Activated naive CD4-positive, alpha-beta T cell (primary cell): Measurements from ENCODE around the gene MGME1.

Source experiments
- DNase-seq, 4 experiments: peaks; one replicate each; lab custom pipeline; 2025; lab: John Stamatoyannopoulos, UW

Gene MGME1

DNA sequence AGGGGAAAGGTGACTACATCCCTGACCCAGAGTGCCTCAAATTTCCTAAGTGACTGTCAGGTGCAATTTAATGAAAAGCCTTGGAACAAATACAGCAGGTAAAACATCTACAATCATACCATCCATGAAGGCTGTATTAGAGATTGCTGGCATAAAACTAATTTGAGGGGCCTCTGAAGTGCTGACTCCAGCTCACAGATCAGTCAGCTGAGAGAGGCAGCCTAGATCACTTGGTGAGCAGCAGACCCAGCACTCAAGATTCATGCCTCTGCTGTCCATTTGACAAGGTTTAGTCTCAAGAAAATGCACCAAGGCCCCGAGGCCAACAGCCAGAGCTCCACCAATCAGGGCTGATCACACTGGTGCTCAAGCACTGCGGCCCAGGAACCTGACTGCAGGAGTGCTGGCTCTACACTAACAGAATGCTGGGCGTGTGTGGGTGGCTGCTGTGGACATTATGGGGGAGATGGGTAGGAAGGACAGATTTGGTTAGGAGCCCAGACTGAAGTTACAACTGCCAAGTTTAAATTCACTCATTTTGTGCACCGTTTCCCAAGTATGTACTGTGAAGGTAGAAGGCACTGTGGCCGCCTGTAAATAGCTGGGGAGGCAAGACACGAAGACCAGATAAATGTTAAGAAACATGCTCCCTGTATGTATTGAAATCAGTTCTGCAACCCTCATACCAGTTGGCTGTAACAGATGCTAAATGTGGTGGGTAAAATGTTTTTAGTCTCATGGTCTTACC lies 28.4 kb upstream of the MGME1 start:
- DNase-seq: no peak

DNA sequence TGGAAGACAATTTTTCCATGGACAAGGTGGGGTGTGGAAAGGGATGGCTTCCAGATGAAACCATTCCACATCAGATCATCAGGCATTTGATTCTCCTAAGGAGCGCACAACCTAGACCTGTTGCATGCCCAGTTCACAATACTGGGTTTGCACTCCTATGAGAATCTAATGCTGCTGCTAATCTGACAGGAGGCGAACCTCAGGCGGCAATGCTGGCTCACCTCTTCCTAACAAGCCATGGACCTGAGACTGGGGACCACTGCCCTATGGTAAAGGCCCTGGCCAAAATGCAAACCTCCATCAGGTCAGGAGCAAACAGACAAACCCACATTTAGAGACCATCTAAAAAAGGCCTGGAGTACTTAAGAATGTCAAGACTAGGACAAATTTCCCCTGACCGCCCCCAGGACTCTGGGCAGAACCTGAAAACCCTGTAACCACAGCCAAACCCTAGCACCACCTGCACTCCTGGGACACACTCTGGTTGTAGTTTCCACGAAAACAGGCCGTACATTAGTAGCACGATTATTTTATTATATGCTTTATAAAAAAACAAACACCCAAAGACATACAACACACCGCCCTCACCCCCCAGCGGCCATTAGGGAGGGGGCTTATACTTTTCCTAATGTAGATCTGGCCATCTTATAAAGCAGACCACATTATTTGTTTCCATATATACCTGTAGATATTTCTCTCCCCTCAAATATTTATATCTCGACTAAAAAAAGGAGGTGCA lies 27.6 kb upstream of the MGME1 start:
- no peak for DNase-seq

DNA sequence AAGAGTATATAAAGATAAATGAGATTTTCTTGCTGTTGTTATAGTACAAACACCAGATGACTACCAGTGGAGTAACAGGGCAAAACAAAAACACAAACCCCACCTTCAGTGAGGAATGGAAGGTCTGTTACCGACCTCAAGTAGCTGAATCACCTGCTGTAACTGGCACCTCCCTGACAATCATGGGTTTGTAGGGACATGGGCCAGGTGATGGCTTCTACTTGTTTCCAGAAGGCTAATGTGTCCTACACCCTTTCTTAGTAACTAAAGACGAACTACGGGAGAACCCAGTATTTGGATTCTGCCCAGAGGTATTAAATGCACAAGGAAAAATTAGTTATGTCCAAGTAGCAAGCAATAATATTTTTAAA lies 27.0 kb upstream of the MGME1 start:
- no peak for DNase-seq

DNA sequence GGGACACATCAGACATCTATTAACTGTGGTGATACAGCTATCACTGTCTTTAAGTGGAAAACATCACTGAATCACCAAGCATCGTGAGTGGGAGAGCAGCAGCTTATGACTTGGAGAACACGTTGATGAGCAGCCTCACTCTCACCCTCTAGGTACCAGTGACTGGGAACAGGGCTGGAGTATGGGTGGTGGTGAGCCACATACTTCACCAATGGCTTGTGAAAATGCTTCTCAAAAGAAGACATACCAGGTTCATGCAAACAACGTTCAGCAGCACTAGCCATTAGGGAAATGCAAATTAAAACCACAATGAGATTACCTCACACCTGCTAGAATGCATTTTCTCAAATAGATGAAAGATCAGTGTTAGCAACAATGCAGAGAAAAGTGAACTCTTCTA lies 25.5 kb upstream of the MGME1 start:
- DNase-seq: no peak

DNA sequence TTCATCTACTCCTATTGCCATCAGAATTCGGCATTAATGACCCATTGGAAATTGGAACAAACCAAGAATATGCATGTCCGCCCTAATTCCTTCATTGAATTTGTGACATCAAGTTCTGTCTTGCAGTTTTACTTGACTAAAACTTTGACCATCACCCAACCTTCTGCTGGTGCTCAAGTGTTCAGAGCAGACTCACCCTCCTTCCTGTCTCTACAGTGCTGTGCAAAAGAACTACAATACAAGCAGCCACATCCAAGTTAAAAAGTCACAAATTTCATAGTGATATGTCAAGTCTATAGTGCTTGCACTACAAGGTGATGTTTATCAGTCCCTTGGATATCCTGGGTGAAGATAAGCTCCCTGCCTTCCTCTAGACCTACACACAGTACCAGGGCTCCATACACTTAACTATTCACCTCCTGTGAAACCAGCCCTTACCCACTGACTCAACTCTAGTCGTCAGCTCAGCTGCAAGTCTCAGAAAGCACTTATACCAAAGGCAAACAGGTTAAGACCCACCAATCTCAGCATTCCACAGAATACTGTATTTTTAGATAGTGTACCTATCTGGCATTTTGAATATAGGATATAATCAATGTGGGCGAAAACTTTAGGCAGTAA lies 23.9 kb upstream of the MGME1 start:
- no peak for DNase-seq

DNA sequence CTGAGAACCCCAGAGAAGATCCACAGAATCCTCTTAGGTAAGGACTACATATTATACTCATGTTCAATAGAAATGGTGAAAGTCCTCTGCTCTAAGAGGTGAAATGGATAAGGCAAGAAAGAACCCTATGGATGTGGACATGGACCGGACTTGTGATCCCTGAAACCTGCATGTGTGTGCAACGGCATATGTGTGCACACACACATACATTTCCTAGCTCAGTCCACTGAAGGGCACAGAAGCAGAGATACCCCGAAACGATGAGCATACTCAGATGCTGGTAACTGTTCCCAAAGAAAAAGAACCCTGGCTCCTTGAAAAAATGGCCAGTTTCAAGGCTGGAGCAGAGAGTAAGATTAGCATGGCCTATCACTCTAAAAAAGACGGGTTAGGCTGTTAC lies 22.8 kb upstream of the MGME1 start:
- DNase-seq: no peak

DNA sequence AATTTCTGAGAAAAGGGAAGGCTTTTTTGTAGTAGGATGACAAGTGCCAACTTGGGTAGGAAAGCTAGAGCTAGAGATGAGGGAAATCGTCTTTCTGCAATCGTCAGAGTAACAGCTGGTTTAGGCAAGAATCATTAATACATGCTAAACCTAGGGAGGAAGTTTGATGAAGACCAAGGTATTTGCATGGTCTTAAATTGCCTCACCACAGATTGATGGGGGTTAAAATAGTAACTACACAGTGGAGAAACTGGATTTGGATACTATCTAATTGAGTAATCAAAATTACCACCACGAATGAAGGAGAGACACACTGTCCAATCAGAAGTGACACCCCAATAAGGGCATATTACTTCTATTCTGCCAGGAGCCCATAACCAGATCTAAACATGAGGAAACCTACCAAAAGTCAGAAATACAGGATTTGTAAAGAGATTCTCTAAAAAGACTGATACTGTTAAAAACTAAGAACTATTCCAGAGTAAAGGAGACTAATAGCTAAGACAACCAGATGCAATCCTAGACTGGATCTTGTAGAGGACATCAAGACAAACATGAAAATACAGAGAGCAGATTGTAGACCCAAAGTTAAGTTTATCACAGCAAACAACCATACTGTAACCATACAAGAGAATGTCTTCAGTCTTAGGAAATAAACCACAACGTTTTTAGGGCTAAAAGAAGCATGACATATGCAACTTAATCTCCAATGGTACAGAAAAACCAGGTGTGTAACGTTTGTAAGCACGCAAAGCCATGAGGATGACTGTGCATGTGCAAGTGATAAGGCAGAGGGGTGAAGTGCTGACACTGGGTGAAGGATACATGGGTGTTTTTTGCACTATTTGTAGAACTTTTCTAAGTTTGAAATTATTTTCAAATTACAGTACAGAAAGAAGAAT lies 22.0 kb upstream of the MGME1 start:
- DNase-seq: no peak

DNA sequence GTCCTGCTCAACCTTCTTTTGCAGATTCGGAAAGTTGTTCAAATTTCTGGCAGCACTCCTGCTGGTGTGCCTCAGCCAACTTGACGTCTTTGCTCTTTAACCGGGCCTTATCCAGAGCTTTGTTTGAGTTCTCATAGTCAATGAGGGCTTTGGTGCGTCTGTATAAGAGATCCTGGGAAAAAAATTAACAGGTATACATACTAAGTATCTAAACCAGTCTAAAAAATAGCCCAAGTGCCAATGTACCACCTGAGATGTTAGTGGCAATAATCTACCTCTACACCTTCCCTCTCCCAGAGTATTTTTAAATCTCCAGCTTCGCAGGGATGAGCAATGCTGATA lies 21.4 kb upstream of the MGME1 start:
- DNase-seq: no peak

DNA sequence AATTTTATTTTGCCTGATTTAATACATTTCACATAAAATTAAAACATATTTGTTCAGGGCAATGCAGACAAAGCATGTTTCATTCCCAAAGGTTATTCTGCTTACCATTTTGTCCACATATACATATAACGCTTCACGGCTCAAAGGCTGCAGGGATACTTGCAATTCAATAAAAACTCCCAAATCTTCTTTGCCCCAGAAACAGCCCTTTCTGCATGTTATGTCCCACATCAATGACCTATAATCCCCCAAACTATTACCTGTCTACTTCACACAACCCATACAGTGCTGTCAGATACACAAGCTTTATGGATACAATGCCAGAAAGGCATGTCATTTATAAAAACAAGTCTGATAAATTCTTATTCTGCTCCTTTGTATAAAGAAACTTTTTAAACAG lies 20.4 kb upstream of the MGME1 start:
- DNase-seq: no peak

DNA sequence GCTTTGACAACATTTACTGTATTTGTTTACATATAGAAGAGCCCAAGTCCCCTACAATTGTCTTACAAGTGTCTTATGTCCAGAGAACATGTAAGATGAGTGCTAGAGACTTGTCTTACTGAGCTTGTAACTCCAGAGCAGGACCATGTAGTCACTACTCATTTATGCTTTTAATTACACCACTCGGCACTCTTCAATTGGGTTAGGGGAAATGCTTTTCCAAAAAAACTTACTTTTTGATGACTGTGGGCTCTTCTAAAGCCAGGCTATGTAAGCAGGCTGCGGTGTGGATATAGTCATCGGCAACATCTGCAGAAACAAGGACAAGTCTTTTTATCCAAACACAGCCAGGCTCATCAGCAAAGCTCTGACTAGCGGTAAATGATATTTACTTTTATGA lies 18.9 kb upstream of the MGME1 start:
- DNase-seq: no peak

DNA sequence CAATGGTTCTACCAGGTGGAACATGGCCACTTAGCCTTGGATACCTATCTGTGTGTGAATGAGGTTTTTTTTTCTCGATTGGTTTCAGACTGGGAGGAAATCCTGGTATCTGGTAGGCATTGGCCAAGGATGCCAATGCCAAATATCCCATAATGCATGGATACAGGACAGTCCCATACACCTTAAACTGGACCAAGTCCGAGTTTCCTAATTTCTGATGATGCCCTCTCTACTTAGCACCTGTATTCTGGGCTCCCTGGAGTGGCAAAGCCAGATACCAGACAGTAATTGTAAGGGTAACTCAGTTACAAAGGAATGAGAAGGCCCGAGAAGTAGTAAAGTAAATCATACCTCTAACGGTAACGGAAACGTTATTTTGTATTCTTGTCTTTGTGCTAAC lies 18.1 kb upstream of the MGME1 start:
- no peak for DNase-seq

DNA sequence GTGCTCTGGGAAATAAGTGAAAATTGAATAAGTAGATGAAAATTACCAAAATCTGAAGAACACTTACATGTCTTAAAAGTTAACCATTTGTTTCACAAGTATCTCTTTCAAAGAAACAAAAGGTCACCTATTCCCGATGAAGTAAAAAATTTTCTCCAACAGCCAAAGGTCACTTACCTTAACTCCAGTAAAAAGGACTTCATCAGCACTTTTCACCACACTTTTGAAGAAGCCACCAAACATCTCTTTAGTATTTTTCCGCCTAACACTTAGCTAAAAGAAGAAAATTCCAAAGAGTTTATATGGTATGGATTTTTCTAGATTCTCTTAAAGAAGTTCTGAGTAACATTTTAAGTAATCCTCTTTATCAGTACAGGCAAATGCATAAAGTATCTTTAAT lies 17.5 kb upstream of the MGME1 start:
- DNase-seq: no peak

DNA sequence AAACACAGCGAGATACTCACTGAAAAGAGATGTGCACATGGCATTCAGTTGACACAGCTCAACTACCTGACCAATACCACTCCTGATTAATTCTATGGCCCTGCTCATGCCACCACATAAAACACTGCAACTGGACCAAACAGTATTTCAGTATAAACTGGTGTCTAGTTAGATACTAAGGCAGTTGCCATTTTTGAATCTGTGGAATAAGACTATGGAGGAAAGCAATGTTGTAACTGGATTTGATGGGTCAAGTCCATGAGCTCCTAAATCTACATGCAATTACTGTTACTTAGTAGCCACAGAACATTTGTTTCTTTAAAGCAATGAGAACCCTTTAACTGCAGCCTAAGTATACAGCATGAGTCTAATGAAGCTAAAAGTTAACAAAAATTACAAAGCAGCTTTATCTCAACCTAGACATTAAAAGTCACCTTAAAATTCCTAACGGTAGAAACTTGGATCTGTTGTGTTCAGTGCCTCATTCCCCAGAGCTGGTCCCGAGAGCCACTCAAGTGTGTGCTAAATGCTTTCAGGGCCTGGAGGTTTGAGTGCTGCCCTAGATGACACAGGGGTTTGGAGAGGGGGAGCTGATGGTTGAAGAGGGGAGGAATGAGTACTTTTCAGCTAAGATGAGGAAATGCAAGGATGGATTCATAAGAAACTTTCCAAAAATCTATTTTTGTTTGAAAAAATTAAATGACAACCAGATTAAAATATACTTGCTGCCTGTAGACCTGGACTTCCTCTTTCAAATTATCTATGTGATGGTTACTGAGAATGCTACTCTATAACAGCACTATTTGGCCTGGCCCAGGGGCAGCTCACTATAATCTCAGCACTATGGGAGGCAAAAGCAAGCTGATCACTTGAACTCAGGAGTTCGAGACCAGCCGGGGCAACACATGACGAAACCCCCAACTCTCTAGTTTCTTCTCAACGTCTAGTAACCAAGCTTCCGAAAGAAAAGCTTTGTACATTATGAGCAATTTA lies 15.8 kb upstream of the MGME1 start:
- no peak for DNase-seq

DNA sequence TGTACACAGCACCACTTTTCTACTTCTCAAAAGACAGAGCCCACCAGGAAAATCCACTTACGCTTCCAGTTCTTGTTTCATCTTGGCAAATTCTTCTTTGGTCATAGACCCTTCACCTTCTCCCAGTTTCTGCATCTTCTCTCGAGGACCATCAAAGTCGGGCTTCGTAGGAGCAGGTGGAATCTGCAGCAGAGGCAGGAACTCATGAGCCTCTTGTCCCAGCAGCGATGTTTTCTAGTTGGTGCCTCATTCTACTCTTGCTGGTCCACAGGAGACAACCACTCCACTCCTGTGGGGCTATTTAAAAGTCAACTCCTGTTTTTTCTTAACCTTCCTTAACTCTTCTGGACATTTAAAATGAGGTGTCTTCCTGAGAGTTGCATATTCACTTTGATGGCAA lies 14.9 kb upstream of the MGME1 start:
- no peak for DNase-seq

DNA sequence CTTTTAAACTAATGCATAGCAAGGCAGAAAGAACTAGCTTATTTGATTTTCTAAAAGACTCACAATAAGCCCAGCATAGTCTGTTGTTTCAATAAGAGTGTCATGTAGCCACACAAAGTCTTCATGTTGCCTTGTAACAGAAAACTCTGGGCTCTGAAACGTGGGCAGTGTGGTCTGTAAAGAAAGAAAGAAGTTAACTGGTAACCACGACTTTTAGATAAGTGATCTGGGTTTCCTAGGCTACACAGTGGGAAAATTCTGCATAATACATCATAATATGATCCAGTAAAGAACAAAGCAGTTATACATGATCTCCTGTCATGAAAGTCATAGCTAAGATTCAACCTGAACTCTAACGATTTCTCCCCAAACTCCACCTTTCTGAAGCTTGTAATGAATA lies 13.5 kb upstream of the MGME1 start:
- no peak for DNase-seq

DNA sequence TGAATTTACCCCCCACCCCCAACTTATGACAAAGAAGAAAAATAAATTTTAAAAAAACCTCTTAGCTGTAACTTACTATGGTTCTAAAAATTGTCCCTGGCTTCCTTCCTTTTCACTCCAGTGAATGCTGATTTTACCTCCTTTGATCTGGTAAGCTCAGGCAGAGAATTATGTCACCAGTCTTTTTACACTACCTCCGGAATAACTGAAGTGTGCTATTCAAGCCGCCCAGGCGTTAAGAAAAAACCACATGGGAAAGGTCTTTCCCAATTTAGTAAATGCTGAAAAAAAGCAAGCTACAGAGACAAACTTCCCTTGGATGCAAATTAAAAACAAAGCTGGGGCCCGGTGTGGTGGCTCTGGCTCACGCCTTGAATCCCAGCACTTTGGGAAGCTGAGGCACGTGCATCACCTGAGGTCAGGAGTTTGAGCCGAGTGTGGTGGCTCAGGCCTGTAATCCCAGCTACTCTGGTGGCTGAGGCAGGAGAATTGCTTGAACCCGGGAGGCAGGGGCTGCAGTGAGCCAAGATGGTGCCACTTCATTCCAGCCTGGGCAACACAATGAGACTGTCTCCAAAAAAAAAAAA lies 12.6 kb upstream of the MGME1 start:
- no peak for DNase-seq

DNA sequence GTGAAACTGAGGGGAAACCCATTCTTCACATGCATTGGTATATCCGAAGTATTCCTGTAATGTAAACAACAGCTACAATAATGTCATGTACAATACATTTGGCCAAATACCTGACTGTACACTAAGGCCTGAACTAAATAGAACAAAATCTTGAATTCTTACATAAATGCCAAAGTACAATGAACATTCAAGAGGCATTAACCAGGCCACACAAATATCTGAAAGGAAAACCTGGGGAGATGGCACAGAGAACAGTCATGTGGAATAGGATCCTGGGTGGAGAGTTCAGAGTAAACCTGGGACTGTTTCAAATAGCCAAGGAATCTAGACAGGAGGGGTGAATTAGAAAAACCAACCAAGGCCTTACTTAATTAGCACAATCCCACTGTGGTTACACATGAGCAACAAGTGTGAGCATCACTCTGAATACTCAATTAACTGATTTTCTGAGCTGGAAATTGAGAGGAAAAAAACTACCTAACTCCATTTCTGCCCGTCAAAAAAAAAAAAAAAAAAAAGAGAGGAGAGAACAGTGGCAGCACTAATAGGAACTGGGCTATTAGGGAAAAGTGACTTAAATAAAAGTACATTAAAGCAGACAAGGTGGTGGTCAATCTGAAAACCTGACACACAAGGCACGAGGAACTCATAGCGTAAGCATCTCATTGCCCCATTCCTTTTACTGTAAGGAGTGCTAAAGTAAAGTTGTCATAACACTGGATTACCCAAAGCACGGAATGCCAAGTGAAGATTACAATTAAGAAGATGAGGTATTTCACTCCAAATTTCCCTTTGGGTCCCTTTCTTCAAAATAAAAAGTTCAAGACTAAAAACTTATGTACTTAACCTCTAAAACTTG lies 11.1 kb upstream of the MGME1 start:
- no peak for DNase-seq

DNA sequence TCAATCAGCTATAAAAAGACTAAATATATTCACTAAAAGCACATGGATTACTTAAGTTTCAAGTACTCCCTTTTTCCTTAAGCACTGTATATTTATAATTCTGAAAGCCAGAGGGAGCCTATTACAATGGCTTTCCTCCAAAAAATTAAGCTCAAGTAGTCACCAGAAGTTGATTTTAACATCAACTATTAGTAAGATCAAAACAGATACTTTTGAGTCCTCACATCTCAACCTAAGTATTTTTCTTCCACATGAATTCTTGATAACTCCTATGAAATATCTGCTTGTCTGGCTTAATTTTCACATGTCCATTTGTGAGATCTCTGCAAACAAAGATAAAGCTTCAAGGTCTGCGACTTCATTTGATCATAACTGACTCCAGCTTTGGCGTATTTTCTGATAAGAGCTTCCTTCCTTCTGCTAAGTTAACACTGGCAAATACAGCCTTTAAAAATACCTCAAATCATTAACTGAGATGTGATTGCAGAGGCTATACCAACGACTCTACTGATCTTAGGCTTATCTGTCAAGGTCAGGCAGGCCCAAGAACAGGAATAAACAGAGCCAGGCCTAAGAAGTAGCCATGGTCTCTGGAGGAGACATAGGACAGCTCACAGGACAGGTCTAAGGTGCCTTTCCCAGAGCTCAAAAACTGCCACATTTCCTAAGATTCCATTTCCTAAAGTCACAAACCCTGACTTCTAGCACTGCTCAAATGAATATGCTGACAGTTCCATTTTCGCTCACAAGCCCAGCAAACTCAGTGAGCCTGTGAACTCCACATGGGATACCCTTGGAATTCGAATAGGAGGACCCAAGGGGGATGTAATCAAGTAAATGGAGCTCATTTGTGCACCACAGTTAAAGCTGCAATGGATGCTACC lies 10.2 kb upstream of the MGME1 start:
- no peak for DNase-seq

DNA sequence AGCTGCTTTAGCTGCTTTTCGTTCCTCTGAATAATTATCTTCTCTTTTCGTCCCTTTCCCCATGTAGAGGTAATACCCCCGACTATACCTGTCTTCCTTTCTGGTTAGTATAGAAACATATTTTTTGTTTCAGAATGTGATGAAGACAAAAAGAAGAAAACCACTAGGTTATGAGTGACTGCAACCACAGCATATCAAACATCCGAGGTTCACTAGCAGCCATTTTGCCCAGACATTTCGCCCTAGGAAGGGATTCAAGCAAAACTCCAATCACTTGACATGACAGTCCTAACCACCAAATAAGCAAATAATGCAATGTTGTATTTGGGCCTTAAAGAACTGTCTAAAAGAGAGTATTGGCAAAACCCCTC lies 9.6 kb upstream of the MGME1 start:
- DNase-seq: no peak
